CD4-positive, alpha-beta T cell (primary cell): ENCODE results near the gene ARPC4. TPM values are rescaled to one million over a fixed set of nuclear protein-coding genes. Genes with fewer than 3 reads are reported as not detected.

Source experiments
- ATAC-seq: fragments of 200-7000 bp; cut with Tn5 transposase; one replicate; pipeline ENCODE4 v1.10.0; 2022; ENCODE audit warnings: mild to moderate bottlenecking; ENCODE audit not compliant: poor library complexity
- CTCF ChIA-PET: fragments of 350-600 bp; sonication (Branson Sonifier 250); formaldehyde crosslinking; loops from one replicate; lab custom pipeline; 2021; ENCODE audit warnings: antibody characterized with exemption, inconsistent platforms; lab: Charles Lee
- POLR2A ChIA-PET: fragments of 350-600 bp; sonication (Branson Sonifier 250); formaldehyde crosslinking; loops from one replicate; lab custom pipeline; 2021; ENCODE audit warnings: antibody characterized with exemption, inconsistent platforms; lab: Charles Lee
- DNase-seq, 14 experiments: peaks; one replicate each; pipeline ENCODE4 v3.0.0-alpha.2; 2013 to 2020; ENCODE audit warnings: mixed read lengths in 2 of 14
- H3K27ac ChIP-seq, 2 donors: one replicate each; pipeline versions ENCODE4 v1.5.1 to v1.7.0; 2013; ENCODE audit warnings: low read length in 2 of 2, low read depth in 1 of 2, mild to moderate bottlenecking in 1 of 2
- H3K27me3 ChIP-seq, 2 experiments: 1 replicate in 1 of 2; 2 replicates in 1 of 2; pipeline versions ENCODE4 v1.6.1 to v1.7.0; 2013; ENCODE audit warnings: low read length in 2 of 2, control low read depth in 1 of 2, mild to moderate bottlenecking in 1 of 2, moderate library complexity in 1 of 2; ENCODE audit not compliant: insufficient read depth in 2 of 2, control insufficient read depth in 1 of 2
- H3K36me3 ChIP-seq: one replicate; pipeline ENCODE4 v1.6.1; 2013; ENCODE audit warnings: low read length, control low read depth; ENCODE audit not compliant: insufficient read depth
- H3K4me1 ChIP-seq: one replicate; pipeline ENCODE4 v1.6.1; 2013; ENCODE audit warnings: low read length, control low read depth; ENCODE audit not compliant: insufficient read depth
- H3K4me3 ChIP-seq: one replicate; pipeline ENCODE4 v1.5.1; 2013; ENCODE audit warnings: mild to moderate bottlenecking, low read length, moderate library complexity
- H3K9me3 ChIP-seq, 2 experiments: 1 replicate in 1 of 2; 2 replicates in 1 of 2; pipeline versions ENCODE4 v1.6.1 to v1.7.0; 2013; ENCODE audit warnings: low read length in 2 of 2, mild to moderate bottlenecking in 2 of 2, control low read depth in 1 of 2, moderate library complexity in 1 of 2; ENCODE audit not compliant: control insufficient read depth in 1 of 2, insufficient read depth in 1 of 2
- H3K27ac Mint-ChIP-seq: one replicate; pipeline ENCODE4 v1.8.0; 2020; ENCODE audit warnings: mixed read lengths
- H3K27me3 Mint-ChIP-seq: one replicate; pipeline ENCODE4 v1.8.0; 2021; ENCODE audit warnings: mixed read lengths
- H3K36me3 Mint-ChIP-seq: one replicate; pipeline ENCODE4 v1.8.0; 2021; ENCODE audit warnings: low read depth, mixed read lengths
- H3K4me1 Mint-ChIP-seq: one replicate; pipeline ENCODE4 v1.8.0; 2021; ENCODE audit warnings: low read depth, mixed read lengths
- H3K4me3 Mint-ChIP-seq: one replicate; pipeline ENCODE4 v1.8.0; 2020; ENCODE audit warnings: mild to moderate bottlenecking, mixed read lengths
- H3K9me3 Mint-ChIP-seq: one replicate; pipeline ENCODE4 v1.8.0; 2020; ENCODE audit warnings: mixed read lengths
- CTCF ChIP-seq: fragments of 200-600 bp; IDR thresholded peaks from one replicate; pipeline ENCODE4 v1.8.0; 2022; ENCODE audit warnings: antibody characterized with exemption, mild to moderate bottlenecking
- intact Hi-C, 2 experiments: fragments of 100-400 bp; cut with DNase I in 1 of 2; cut with micrococcal nuclease in 1 of 2; formaldehyde crosslinking; loops; one replicate each; pipeline versions ENCODE4 v1.15.1 to v1.9.0; 2023 to 2025; cut with DNase I, micrococcal nuclease
- total RNA-seq, 174 experiments: library from RNA in 2 of 174; stranded (reverse) in 2 of 174; gene quantifications; one replicate each; pipeline ENCODE4 v1.2.3 and lab custom pipeline; 2021 to 2026

ARPC4 gene
- total RNA-seq, 2 experiments from 2014 or later = 88.7 to 91.3 TPM

GRCh38 chr3:9855594-9855993, 62.7 kb downstream of the ARPC4 start:
- no peak overlapping the region for H3K4me3 ChIP-seq
- no peaks in the 10 kb centered on the region for H3K9me3 ChIP-seq
- H3K27me3 Mint-ChIP-seq = peaks cover 5% of the 10 kb centered on the region
- intact Hi-C loops = no loop called here
- no peaks in the 10 kb centered on the region for H3K36me3 Mint-ChIP-seq
- no peak overlapping the region for H3K4me3 Mint-ChIP-seq
- DNase-seq (no peak), ATAC-seq (no peak)
- H3K27ac Mint-ChIP-seq = no peak overlapping the region
- H3K36me3 ChIP-seq = no peaks in the 10 kb centered on the region
- ChIA-PET POLR2A (no interaction called here), CTCF (no interaction called here)
- no peaks in the 10 kb centered on the region for H3K27me3 ChIP-seq
- H3K4me1 Mint-ChIP-seq = peaks cover 4% of the 10 kb centered on the region
- no peak for TF ChIP-seq CTCF
- no peaks in the 10 kb centered on the region for H3K9me3 Mint-ChIP-seq
- H3K27ac ChIP-seq = no peak overlapping the region
- H3K4me1 ChIP-seq = no peaks in the 10 kb centered on the region

Other genes starting within 250 kb of the ARPC4 start
- not detected for gene LHFPL4, start 239.3 kb upstream of the ARPC4 start, total RNA-seq
- 10 to 100 TPM; 80.2 to 82.0 TPM for gene MTMR14, start 143.6 kb upstream of the ARPC4 start, total RNA-seq
- gene CPNE9, start 89.2 kb upstream of the ARPC4 start, total RNA-seq = under 1 TPM; 0.33 to 0.45 TPM
- 10 to 100 TPM; 23.7 to 25.6 TPM for gene BRPF1, start 61.3 kb upstream of the ARPC4 start, total RNA-seq
- 1 to 10 TPM; 7.1 to 8.9 TPM for gene OGG1, start 43.1 kb upstream of the ARPC4 start, total RNA-seq
- gene CAMK1, start 23.1 kb upstream of the ARPC4 start, total RNA-seq = 1 to 10 TPM in 1 of 2 experiments, under 1 TPM in 1; 0.74 to 1.1 TPM
- 10 to 100 TPM; 14.7 to 16.5 TPM for gene TADA3, start 609 bp upstream of the ARPC4 start, total RNA-seq
- gene TTLL3, start 17.2 kb downstream of the ARPC4 start, total RNA-seq = 10 to 100 TPM; 50.5 to 58.6 TPM
- 1 to 10 TPM; 7.9 to 8.1 TPM for gene RPUSD3, start 50.9 kb downstream of the ARPC4 start, total RNA-seq
- not detected for gene CIDEC, start 87.2 kb downstream of the ARPC4 start, total RNA-seq
- 10 to 100 TPM; 14.4 to 15.1 TPM for gene JAGN1, start 97.5 kb downstream of the ARPC4 start, total RNA-seq
- 1 to 10 TPM; 1.4 to 1.6 TPM for gene IL17RE, start 109.8 kb downstream of the ARPC4 start, total RNA-seq
- gene IL17RC, start 124.0 kb downstream of the ARPC4 start, total RNA-seq = under 1 TPM; 0.42 to 0.88 TPM
- 10 to 100 TPM; 10.7 to 12.4 TPM for gene CRELD1, start 140.8 kb downstream of the ARPC4 start, total RNA-seq
- 1 to 10 TPM; 6.3 to 8.3 TPM for gene PRRT3, start 159.3 kb downstream of the ARPC4 start, total RNA-seq
- gene EMC3, start 193.8 kb downstream of the ARPC4 start, total RNA-seq = 10 to 100 TPM; 41.0 to 42.3 TPM
- 10 to 100 TPM; 13.8 to 16.8 TPM for gene FANCD2, start 233.4 kb downstream of the ARPC4 start, total RNA-seq